ENCODE data around the gene KMT2C. TPM values are rescaled to one million over a fixed set of nuclear protein-coding genes. Genes with fewer than 3 reads are reported as not detected.

Gene KMT2C
- total and polyA plus RNA-seq, 2 of the 13 experiments (the other 11 are each of a cell fraction or from before 2014, with no cell fraction given) = 7.1 to 14.4 TPM

GRCh38 chr7:152120776-152121175 is 315.0 kb downstream of the KMT2C start:
- in situ Hi-C loops (cut with HindIII; ENCODE audit: extremely low pct_ligation_motif_present, low pct_unique_long_range_greater_than_20kb) = no loop called here
- ATAC-seq (no peak), FAIRE-seq (no peak), DNase-seq (ENCODE audit: low spot score) (no peak)
- 97% methylated on average over 7 of the region's 7 CpGs for WGBS (ENCODE audit: low lambda C conversion rate)
- Histone ChIP-seq H3K27me3 (ENCODE audit: control insufficient read depth in 1 of 2, insufficient read depth in 2 of 2, low read length in 2 of 2) (no peaks in the 10 kb centered on the region), H3K27ac (ENCODE audit: extremely low read length, insufficient read depth, low read length) (no peak overlapping the region), H3K4me2 (ENCODE audit: low read depth, low read length) (no peak overlapping the region), H3K9ac (ENCODE audit: insufficient read depth, low read depth, low read length) (no peak overlapping the region), H3K4me3 (replicated peaks in 1 of 3; ENCODE audit: insufficient read depth in 1 of 3, low read depth in 2 of 3, low read length in 3 of 3) (no peak overlapping the region), H3K4me1 (ENCODE audit: insufficient read depth, low read length) (no peaks in the 10 kb centered on the region), H3K9me3 (ENCODE audit: low read length) (no peaks in the 10 kb centered on the region), H2AFZ (ENCODE audit: low read length) (no peak overlapping the region), H3K79me2 (ENCODE audit: insufficient read depth, low read length) (no peaks in the 10 kb centered on the region), H3K36me3 (replicated peaks in 1 of 2; ENCODE audit: control insufficient read depth in 1 of 2, insufficient read depth in 2 of 2, low read length in 2 of 2) (peaks cover 22 to 50% of the 10 kb centered on the region in 2 experiments), H4K20me1 (ENCODE audit: insufficient read depth, low read length) (no peaks in the 10 kb centered on the region)
- no peak for TF ChIP-seq RFX3 (CRISPR knock-in tag; IDR thresholded peaks at IDR 0.05)
- no peak for TF ChIP-seq SMARCC2 (IDR thresholded peaks at IDR 0.05)
- TF ChIP-seq MTF2 (CRISPR knock-in tag; IDR thresholded peaks at IDR 0.05; ENCODE audit: borderline replicate concordance) = no peak
- TF ChIP-seq GMEB2 (CRISPR knock-in tag; IDR thresholded peaks at IDR 0.05; ENCODE audit: low read depth) = no peak
- no peak for TF ChIP-seq SKIL (CRISPR knock-in tag; IDR thresholded peaks at IDR 0.05; ENCODE audit: borderline replicate concordance)
- TF ChIP-seq CBX1 (IDR thresholded peaks at IDR 0.05; ENCODE audit: low read depth) = no peak
- no peak for TF ChIP-seq ZNF773 (CRISPR knock-in tag; IDR thresholded peaks at IDR 0.05; ENCODE audit: borderline replicate concordance)
- TF ChIP-seq UBTF (CRISPR knock-in tag; IDR thresholded peaks at IDR 0.05) = no peak
- no peak for TF ChIP-seq SUZ12 (IDR thresholded peaks at IDR 0.05; ENCODE audit: low read depth, low read length)
- no peak for TF ChIP-seq ZNF136 (CRISPR knock-in tag; IDR thresholded peaks at IDR 0.05; ENCODE audit: low read depth)
- no peak for TF ChIP-seq PRDM10 (CRISPR knock-in tag; IDR thresholded peaks at IDR 0.05; ENCODE audit: low read depth)
- no peak for TF ChIP-seq AHR (CRISPR knock-in tag; IDR thresholded peaks at IDR 0.05)
- TF ChIP-seq ZNF850 (CRISPR knock-in tag; conservative IDR thresholded peaks at IDR 0.05) = no peak
- no peak for TF ChIP-seq ZNF746 (CRISPR knock-in tag; IDR thresholded peaks at IDR 0.05)
- POLR2A ChIA-PET = no interaction called here
- intact Hi-C loops (cut with micrococcal nuclease; ENCODE audit: unreplicated experiment) = no loop called here
- CTCF ChIA-PET (ENCODE audit: low intra/inter-chr PET ratio, low total read pairs) = no interaction called here
- BruUV-seq (replicated peaks) = no TSS peak
